DMS79 treated with DMSO at 0.1 percent for 48 hours (cell line): ENCODE data around the gene KCNJ5.

Experiments
- DNase-seq: peaks from one replicate; lab custom pipeline; 2025; lab: John Stamatoyannopoulos, UW

Gene KCNJ5

DNA sequence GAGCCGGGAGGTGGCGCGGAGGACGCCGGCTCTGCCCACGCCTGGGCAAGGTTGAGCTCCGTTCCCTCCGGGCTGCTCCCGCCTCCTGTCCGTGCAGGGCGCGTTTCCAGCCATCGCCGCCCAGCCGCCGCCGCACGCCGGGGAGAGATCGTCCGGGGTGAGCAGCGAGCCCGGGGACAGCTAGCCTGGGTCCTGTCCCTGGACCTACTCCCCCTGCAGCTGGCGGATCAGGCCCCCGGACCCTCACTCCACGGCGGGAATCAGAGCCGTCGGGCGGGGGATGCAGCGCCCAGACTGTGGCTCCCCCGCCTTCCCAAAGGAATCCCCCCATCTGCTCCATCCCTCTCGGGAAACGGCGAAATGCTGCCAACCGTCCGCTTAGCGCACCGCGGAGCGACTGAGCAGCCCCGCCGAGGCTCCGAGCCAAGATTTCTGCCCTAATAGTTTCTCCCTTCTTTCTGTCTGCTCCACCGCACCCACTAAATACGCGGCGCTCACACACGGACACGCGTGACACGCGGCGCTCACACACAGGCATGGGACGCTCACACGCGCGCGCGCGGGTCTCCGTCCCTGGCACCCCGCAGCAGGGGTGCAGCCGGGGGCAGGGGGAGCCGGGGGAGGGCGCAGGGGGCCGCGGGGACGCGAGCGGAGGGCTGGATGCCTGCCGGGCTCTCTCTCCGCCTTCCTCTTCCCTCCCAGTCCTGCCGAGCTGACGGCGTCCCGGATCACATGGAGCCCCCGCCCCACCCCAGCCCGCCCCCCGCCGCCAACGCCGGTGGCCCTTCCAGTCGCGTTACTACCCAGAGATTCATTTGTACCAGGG, at the start of gene KCNJ5:
Gene KCNJ5 (plus strand): TSS at position 814 of the 826 bp plus-strand sequence. CDS start 19,918 bp downstream, outside the sequence.
- DNase-seq, result peak; percentile 47

DNA sequence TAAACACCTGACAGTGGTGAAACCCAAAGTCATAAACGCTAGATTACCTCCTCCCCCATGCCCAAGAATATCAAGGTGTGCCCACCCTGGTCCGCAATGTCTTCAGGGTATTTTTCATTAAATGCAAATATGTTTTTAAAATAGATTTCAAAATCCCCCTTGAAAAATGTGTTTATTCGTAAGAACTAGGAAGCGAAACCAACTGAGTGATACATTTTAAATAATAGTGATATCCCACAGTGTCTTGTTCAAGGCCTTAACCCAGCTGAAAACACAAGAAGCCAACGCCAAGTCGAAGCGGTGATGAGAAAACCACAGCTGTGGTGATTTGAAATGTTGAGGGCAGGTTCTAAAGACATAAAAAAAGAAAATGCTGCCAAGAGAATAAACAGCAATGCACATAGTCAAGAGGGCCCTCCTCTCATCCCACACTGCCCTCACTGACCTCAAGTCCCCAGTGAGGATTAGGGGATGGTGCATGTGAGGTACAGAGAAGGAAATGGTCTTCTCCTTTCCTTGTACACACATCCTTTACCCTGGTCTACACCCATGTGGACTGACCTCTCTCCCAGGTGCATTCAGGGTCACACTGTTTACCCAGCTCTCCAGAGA, 49.6 kb upstream of the KCNJ5 start:
- DNase-seq, result no peak

DNA sequence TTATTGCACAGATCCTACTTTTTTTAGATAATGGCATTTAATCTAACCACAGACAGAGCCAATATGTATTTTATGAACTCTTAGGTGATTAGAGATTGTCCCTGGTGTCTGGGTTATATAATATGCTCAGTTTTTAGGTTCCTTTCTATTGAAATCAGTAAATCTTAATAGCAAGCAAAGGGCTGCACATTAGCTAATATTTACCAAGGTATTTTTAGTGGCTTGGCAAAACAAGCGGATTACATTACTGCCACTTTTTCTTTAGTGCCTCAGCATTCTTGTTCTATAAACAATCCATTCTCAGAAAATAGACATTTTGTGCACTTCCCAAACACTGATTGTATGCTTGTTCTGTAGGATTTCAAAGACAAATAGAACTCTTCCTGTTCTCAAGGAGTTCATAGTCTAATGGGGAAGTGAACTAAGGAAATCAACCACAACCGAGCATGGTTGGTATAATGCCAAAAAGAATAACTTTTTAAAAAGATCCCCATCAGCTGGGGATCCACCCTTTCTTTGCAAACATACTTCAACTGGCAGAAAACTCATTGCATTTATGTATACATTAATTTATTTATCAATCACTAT, 47.9 kb upstream of the KCNJ5 start:
- no peak for DNase-seq

DNA sequence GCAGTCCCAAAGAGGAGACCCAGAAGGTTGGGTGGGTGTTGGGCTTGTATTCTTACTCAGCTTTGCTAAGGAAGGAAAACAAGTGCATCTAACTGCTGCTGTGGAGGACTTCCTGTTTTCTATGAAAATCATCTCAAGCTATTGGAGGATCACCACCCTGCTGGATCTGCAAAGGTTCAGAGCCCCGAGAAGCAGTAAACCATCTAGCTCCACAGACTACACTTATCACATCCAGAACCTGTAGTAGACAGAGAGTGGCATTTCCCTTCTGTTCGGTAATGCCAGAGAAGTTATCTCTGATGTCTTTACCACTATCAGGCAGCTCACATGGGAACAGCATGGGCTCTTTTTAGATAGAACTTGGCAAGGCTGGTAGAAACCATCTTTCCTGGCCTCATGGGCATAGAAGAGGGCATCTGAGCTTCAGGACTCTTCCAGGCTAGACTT, 45.8 kb upstream of the KCNJ5 start:
- no peak for DNase-seq

DNA sequence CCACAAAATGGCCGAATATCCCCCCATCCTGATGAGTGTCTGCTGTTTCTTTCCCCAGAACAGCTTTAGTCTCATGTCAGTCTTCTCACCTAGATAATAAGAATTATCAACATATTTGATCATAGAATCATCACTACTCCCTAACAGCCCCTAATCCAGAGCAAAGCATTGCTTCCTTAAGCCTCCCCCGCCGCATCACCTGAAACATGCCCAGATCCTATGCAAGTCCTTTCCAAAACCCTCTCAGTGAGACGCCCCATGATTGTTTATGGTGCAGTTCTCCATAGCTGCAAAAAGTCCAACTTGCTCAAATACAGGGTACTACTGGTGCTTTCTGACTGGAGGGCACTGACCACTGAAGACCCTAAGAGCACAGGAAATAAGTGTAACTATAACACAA, 44.2 kb upstream of the KCNJ5 start:
- no peak for DNase-seq

DNA sequence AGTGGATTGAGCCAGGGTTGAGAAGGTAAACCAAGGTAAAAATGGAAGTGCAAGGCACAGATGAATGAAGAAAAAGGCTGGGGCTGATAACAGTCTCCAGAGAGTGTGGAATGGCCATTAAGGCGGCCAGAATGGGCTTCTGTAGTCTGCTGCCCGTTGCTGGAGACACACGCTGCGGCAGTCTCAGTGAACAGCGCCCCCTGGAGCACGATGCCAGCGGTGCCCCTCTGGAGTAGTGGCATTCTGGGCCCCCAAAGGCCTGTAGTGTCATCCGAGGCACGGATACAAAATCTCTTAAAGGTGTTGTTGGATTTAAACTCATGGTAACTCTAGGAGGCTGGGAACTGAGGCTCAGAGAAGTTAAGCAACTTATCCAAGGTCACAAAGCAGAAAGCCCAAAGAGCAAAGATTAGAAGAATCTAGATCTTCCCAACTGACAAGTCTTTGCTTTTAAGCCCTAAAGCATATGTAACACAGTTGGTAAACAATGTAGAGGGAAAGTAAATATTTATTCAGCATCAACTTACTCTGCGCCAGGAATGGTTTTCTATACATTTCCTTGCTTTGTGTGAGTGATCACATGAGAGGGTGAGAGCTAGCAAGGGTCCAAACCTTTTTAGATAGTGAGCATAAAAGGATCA, 42.2 kb upstream of the KCNJ5 start:
- no peak for DNase-seq

DNA sequence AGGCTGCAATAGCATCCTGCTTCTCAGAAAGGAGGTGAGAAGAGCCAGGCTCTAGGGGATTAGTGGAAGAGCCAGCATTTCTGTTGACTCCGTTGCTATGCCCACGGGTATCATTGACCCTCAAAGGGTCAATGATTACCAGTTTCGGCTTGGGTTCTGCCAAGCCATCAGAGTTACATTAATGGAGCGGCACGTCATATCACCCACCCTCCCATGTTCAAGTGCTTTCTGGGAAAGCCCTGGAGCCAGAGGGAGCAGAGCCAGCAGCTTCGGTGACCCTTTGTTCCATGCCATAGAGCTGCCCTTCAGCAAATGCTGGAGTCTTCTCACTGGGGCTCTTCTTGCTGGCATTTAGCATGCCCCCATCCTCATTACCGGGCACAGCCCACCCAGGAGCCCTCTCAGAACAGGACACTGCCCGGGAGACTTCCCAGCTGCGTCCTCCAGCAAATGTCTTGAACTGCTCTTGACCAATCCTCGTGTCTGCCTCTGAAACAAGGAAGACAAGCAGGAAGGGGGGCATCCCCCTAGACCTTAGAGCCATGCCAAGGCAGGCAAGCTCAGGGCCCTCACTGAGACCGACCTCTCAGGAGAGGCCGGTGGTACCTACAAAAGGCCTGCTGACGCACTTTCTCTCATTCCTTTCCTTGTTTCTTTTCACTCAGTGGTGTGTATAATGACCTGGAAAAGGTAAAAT, 38.7 kb upstream of the KCNJ5 start:
- peak; percentile 85 for DNase-seq

DNA sequence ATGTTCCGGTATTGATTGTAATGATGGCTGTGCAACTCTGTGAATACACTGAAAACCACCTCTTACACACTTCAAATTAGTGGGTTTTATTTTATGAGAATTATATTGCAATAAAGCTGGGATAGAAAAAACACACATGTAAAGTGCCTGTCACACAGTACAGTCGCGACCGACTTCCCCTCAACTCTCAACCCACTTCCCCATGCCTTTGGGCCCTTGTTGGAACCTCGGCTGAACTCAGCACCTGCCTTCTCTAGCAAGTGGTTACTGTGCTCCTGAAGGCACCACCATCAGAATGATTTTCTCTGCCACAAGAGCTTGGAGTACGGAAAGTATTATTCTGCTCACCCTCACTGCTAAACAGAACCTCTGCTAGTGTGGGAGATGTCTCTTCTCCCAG, 37.6 kb upstream of the KCNJ5 start:
- DNase-seq, result no peak

DNA sequence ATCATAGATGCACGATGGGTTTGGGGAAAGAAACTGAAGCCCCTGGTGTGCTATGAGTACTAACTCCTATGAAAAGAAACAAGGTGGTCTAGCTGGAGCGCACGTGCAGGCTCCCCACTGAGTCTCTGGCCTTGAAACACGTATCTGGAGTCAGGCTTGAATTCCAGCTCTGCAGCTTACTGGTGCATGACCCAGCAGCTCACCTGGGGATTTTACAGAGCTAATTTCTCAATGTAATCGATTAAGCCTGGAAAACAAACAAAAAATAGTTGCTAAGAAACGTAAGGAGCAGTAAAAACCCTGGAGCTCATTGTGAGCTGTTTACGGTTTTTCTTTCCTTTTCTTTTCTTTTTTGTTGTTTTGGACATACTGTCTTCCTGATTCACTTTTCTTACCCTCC, 36.3 kb upstream of the KCNJ5 start:
- no peak for DNase-seq

DNA sequence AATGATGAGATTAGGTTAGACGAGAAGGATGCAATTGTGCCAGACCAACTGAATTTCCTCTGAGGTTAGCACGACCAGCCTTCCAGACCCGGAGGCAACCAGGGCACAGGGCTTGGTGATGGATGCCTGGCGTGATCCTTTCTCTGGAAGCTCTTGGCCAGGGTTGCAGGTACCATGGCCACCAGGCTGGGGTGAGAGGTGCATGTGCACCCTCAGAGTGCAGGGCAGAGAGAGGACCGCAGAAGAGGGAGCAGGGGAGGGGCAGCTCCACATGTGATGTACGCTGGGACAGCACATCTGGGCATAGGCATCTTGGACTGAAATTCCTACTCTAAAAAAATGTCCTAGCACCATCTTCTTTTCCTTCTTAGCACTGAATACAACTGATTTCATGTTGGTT, 34.9 kb upstream of the KCNJ5 start:
- no peak for DNase-seq

DNA sequence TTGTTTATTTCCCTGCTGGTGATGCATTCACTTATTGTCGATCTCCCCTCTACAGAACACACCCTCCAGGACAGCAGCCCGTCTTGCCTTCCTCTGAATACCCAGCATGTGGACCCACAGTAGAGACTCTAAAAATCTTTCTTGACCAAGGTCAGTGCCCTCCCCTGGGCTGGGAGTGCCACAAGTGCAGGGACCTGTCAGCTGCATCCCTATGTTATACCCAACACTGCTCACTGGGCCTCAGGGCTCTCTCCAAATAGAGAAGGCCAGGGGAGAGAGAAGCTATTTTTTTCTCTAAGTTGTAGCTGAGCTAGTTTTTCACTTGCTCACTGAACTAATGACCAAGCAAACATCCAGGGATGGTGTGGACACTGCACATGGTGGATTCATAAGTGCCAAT, 33.8 kb upstream of the KCNJ5 start:
- no peak for DNase-seq

DNA sequence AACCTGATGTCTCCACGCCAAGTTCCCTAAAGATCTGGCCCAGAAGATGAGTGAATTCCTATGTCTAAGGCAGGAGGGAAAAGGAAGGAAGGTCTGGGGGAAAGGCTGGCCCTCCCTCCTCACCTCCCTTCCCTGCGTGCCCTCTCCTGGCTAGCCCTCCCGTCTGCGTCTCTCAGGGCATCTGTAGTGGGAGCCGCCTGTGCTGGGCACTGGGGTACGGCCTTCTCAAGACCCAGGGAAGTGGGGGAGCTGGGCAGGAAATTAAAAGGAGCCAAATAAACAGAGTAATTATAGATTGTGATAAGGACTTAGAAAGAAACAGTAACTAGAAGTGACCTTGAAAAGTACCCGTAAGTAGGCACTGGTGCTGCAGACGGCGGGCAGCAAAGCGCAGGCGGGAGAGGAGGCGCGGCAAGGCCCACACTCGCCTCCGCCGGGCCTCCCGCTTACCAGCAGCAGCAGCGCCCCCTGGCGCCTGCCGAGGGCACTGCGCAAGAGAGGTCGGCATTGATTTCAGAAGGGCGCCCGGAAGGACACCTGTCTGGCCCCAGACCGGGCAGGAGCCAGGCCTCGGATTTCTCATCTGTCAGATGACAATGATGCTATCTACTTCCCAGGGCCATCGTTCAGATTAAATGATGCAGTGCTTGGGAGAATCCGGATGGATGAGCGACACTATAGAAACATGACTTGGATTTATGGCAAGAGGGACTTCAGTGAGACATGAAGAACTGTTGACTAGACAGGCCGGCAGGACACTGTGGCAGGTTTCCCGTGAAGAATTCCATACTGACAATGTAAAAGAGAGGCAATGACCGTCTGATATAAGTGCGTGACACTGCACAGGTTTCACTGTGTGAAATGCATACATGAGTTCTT, 31.4 kb upstream of the KCNJ5 start:
- no peak for DNase-seq

DNA sequence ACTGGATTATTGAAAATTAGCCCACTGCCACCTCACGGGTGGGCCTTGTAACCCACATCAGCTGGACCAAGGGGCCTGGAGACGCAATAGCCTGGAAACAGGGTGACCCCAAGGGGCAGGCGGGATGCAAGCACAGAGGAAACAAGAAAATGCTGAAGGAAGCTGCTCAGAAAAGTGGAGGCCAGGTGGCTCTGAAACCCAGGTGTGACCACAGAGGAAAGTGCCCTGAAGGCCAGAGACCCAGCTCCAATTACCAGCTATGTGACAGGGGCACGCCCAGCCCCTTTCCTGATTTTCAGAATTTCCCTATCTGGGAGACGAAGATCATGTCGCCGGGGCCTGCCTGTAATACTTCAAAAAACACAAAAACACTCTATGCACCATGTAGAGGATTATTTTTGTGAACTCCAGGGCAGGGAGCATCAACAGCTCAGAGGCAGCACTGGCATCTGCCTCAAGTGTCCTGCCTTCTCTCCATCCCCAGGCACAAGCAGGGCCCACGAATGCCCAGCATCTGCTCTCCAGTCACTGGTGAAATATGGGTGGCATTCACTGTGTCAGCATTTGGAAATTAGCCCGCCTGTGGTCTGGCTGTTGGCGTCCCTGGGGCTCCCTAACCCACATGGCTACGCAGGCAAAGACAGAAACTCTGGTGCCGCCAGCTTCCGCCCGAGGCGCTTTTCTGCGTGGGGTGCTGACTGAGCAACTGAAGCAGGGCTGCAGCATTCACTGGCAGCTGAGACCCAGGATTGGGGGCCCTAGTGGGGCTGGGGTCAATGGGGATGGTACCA, 30.4 kb upstream of the KCNJ5 start:
- DNase-seq, result no peak

DNA sequence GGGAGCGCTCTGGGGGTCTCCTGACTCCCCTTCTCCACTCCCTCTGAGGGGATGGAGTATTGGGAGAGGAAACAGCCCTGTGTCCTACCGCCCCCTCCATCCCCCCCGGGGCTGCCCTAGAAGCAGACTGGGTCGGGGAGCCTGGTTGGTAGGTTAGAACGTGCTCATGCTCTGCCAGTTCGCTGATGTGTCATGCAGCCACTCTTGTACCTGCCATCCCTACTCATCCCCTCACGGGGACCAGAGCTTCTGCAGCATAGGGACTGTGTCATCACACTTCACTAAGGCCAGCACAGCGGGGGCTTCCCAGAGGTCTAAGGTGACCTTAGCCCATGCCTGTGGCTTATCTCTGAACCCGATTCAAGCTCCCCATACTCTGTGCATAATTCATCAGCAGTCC, 28.8 kb upstream of the KCNJ5 start:
- DNase-seq, result no peak

DNA sequence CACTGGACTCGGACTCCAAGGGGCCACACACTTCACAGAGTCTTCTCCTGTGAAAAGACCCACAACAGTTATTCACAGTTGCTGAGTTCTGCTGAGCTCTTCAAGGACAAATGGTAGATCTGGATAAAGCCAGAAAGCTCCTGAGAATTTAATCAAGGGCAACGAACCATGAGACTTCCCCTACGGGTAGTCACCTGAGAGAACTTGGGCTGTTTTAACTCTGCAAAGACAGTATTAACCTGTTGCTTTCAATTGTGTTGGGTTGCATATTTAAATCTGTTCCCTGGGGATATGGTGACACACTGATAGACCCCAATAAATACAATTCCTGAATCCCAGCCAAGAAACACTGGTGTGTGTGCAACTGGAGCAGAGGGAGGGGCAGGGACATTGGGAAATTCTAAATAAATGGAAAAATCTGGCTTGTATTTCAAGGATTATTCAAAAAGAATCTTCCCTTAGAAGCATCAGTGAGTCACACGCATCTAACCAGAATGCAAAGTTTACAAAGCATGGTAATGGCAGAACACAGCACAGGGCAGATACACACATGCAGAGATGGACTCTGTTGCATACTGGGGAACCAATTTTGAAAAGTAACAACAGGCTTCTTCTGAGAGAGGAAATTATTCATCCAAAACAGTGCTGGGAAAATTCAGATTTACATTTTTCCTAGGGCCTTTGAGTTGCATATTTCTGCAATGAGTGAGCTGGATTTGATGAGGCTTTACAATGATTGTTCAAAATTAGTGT, 28.1 kb upstream of the KCNJ5 start:
- peak; percentile 96 for DNase-seq

DNA sequence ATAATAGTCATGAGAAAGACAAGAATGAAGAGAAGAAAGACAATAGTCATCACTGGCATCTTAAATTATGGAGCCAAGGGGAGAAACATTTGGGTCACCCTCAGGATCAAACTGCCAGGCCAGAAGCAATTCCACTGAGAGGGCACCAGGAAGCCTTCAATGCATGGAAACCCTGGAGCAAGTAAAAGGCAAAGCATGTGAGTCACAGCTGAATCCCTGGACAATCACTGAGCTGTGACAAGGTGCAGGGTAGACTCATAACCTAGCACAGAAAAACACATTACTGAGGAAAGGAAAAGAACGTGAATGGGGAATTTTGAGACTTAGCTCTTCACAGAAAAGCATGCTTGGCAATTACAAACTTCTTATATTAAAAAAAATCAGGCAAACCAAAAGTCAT, 25.7 kb upstream of the KCNJ5 start:
- DNase-seq, result no peak

DNA sequence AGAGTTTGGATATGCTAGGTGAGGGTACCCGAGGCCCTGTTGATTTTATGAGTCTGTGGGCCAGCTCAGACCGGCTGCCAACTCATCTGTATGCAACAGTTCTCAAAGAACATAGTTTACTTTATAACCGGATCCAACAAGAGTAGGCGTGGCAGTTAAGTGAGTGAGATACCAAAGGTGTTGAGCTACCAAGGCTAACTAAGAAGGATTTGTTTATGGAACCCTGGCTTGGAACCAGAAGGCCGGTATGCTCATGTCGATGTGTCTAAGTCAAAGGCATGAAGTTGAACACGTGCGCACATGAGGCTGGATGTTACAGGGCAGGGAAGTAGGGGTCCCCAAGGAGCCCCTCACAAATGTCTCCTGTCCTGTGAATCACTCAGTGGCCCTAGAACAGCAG, 23.9 kb upstream of the KCNJ5 start, which contains the start of gene KCNJ1:
Gene KCNJ1 (minus strand): TSS at position 20 of the 400 bp plus-strand sequence. CDS start 27,053 bp downstream, outside the sequence.
- DNase-seq, result no peak

DNA sequence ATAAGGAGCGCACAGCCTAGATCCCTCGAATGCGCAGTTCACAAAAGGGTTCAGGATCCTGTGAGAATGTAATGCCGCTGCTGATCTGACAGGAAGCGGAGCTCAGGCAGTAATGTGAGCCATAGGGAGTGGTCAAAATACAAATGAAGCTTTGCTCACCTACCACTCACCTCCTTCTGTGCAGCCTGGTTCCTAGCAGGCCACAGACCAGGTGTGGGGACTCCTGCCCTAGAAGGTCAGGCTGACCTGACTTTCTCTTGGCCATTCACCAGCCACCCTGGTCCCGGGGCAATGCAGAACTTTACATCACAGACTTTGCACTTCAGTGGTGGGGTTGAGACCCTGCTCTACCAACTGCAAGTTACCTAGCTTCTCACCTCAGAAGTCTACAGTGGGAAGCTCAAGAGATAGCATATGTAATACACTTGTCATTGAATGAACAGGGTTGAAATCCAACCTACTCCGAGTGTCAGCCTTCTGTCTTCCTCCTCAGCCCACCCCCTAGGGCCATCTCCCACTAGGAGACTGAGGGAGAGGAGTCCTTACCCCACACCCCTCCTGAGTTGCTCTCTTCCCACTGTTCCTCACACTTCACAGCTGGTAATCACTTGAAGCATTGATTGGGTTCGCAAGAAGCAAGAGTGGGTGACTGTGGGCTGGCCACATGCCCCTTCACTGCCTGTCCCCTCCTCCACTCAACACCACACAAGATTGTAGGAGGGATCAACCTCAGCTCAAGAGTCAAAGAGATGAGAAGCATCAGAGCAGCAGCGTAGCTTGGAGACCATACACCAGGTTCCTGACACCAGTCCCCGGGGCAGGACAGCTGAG, 22.1 kb upstream of the KCNJ5 start:
- no peak for DNase-seq
